Ureter (tissue), 1 donor: ENCODE results near the gene SLC5A4. TPM values are rescaled to one million over a fixed set of nuclear protein-coding genes. Genes with fewer than 3 reads are reported as not detected.
A peak's percentile ranks its signal among the peaks of the same experiment; 100 is the strongest.
"Not testable (repeated sequence)": the region's sequence is repeated elsewhere in the genome, so short reads cannot be mapped to it uniquely, and the experiment has no call there.

ENCODE experiments used
- DNase-seq: peaks from one replicate; pipeline ENCODE4 v3.0.0-alpha.2; 2020; ENCODE audit warnings: low spot score
- total RNA-seq: library from RNA; stranded (reverse); gene quantifications from one replicate; pipeline ENCODE4 v1.2.4, GENCODE V29; 2023
- donor health status: DM: yes; HTN: yes; CAD: no.

Gene SLC5A4
- total RNA-seq, 1 donor from 2014 or later: 2.1 TPM

- no peak for DNase-seq
Observed at GRCh38 chr22:32199961-32200360, 55.2 kb downstream of the SLC5A4 start.

- DNase-seq: no peak
Observed at GRCh38 chr22:32199341-32199740, 55.8 kb downstream of the SLC5A4 start.

- DNase-seq: not testable (repeated sequence)
Observed at GRCh38 chr22:32197553-32198226, 57.5 kb downstream of the SLC5A4 start.

GRCh38 chr22:32195900-32196299 is 59.2 kb downstream of the SLC5A4 start:
- DNase-seq: not testable (repeated sequence)

- DNase-seq: not testable (repeated sequence)
Observed at GRCh38 chr22:32193346-32193745, 61.8 kb downstream of the SLC5A4 start.

GRCh38 chr22:32191021-32191420 is 64.1 kb downstream of the SLC5A4 start:
- peak; percentile 20 for DNase-seq

- DNase-seq: no peak
Observed at GRCh38 chr22:32185821-32186220, 69.3 kb downstream of the SLC5A4 start.

- DNase-seq: no peak
Observed at GRCh38 chr22:32183625-32184024, 71.5 kb downstream of the SLC5A4 start.

- no peak for DNase-seq
Observed at GRCh38 chr22:32181043-32181442, 74.1 kb downstream of the SLC5A4 start.

GRCh38 chr22:32177221-32177765 is 77.9 kb downstream of the SLC5A4 start:
- DNase-seq: no peak

- no peak for DNase-seq
Observed at GRCh38 chr22:32175683-32176644, 79.2 kb downstream of the SLC5A4 start.

GRCh38 chr22:32175115-32175514 is 80.0 kb downstream of the SLC5A4 start:
- no peak for DNase-seq

Other genes starting within 250 kb of the SLC5A4 start
- gene SLC5A1, start 212.1 kb downstream of the SLC5A4 start, total RNA-seq: not detected
- gene C22orf42, start 96.0 kb downstream of the SLC5A4 start, total RNA-seq: not detected
- not detected for gene RFPL2, start 50.3 kb downstream of the SLC5A4 start, total RNA-seq
- not detected for gene RFPL3, start 102.5 kb upstream of the SLC5A4 start, total RNA-seq
- 71.9 TPM for gene RTCB, start 156.9 kb upstream of the SLC5A4 start, total RNA-seq
- not detected for gene BPIFC, start 209.1 kb upstream of the SLC5A4 start, total RNA-seq
- gene FBXO7, start 219.5 kb upstream of the SLC5A4 start, total RNA-seq: 85.0 TPM